NCI-H2171 treated with DMSO at 0.1 percent for 48 hours (cell line): ENCODE measurements around the gene RTKN.
A peak's percentile ranks its signal among the peaks of the same experiment; 100 is the strongest.

Source experiments
- DNase-seq: peaks from one replicate; lab custom pipeline; 2025; lab: John Stamatoyannopoulos, UW

Gene RTKN

DNA sequence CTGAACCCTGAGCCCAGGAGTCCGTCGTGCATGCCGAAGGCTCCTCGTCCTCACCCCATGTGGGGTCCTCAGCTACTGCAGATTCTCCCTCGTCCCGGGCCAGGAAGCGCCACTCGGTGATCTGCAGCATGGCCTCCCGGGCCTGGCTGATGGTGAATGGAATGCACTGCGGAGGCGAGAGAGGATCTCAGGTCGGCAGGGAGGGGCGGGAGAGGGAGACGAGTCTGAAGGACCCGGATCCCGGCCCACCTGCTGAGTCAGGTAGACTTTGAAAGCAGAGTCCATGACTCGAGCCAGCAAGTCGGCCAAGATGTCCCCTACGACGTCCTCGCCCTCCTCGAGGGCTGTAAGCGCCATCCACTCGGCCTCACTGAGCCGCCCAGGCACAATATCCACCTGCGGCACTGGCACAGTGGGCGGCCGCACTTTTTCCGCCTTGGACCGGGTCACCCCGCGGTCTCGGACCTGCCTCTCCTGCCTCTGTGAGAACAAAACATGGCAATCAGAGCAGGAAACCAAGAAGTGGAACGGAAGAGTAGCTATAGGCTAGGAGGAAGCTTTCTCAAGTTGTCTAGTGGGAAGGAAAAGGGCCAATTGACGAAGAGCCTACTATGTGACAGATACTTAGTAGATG lies 25.9 kb downstream of the RTKN start:
- DNase-seq, result no peak

DNA sequence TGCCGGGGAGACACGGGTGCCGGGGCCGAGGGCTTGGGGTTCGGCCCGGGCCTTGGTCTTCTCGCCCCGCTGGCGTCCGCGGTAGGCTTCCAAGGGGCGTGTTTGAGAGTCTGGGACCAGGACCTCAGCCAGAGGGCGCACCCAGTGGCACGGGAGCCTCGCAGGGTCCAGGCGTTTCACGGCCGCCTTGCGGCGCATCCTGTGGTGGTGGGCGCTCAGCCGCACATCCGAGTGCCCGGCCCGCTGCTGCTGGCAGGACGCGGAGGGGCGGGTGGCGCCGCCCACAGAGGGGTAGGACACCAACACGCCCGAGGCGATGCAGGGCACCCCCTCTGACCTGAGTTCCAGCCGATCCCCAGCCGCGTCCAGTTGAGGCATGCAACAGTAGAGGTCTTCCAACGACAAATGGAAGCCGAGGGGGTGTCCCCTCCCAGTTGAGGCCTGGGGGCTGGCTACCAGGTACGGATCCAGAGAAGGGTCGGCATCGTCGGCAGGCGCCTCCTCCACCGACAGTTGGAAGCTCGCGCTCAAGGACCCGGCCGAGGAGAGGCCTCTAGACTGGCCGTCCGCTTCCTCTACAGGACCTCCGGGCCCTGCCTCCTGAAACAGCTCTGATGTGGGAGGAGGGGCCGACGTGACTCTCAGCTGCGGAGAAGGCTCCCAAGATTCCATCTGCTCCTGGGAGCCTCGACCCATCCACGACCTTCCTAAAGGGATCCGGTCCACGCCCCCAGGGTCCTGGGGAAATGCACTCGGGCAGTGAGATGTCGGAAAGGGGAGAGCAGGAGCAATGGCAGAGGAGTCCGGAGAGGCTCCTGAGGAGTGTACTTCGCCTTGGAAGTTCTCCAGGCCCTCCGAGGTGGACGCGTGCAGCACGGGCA lies 26.6 kb downstream of the RTKN start:
- DNase-seq, result no peak

DNA sequence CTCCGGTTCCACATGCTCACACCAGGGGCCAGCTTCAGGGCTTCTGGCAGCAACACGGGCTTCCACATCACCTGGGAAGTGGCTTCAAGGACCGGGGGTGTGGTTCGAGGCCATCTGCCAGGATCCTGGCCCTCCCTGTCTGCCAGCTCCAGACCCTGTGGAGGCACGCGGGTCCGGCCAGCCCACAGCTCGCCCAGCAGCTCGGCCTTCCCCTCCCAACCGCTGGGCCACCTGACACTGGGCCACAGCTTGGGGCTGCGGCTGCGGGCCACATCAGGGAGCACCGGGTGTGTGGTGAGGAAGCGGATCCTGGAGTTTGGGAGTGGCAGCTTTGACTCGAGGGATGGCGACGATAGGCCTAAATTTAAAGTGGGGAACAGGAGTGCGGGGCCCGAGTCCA lies 27.3 kb downstream of the RTKN start:
- no peak for DNase-seq

DNA sequence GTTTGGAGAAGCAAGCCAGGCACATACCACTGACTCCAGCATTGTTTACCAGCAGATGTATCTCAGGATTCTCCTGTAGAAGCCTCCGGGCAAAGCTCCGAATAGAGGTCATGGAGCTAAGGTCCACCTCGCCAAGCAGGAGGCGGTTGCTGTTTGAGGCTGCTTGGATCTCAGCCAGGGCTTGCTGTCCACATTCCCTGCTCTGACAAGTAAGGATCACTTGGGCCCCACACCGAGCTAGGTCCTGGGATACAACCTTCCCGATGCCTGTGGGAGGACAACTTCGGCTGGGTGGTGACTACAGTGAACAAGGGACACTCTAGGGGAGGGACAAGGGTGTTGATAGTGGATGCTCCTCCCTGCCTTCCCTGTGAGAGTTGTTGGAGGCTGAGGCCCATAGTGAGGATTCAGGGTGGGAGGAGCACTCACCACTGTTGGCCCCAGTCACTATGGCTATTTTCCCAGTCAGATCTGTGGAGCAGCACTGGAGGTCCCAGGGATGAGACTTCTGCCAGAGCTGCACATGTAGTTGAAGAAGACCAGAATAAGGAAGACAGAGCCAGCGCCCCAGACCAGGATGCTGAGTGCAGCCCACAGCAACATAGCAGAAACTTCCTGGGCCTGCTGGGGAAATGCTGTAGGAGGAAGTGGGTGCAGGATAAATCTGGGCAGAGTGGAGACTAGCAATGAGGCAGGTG lies 28.6 kb downstream of the RTKN start:
- DNase-seq, result no peak

DNA sequence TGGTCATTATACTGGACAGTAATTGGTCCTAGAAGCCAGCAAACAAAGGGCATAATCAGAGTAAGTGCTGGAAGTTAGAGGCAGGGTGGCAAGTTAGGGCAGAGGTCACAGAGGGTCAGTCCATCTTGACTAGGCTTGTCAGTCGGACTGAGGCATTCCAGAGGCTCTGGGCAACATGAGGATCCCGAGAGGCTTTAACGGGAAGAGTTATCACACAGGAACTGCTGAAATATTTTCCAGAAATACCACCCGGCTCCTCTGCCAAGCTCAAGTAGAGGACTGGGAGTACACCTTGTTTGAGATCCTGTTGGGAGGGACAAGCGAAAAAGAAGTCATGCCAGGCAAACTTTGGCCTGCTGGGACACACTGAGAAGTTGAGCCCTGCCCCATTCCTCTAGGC lies 34.1 kb downstream of the RTKN start:
- no peak for DNase-seq

DNA sequence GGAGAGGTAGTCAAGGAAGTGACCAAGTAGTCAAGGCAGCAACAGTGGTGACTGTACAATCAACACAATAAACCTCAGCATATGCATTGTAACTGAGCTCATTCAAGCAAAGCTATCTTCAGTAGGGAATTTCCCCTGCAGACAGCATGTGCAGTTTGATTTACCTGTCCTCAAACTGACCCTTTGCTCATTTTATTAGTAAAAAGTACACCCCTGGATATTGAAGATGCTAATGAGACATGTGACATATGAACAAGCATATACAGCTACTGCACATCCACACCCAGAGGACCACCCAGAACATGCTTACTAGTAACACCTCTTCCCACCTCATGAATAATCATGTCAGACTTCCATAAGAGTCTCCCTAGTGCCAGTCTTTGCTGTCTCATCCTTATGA lies 35.7 kb downstream of the RTKN start:
- no peak for DNase-seq

DNA sequence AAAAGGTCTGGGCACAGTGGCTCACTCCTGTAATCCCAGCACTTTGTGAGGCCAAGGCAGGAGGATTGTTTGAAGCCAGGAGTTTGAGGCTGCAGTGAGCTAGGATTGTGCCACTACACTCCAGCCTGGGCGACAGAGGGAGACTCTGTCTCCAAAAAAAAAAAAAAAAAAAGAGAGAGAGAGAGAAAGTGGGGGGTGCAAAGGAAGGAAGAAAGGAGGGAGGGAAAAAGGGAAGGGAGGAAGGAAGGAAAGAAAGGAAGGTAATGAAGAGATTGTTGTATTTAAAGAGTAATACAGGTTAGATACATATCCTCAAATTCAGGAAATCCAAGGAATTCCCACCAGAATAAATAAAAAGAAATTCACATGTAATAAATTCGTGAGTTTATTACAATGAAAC lies 39.8 kb downstream of the RTKN start:
- DNase-seq, result no peak

DNA sequence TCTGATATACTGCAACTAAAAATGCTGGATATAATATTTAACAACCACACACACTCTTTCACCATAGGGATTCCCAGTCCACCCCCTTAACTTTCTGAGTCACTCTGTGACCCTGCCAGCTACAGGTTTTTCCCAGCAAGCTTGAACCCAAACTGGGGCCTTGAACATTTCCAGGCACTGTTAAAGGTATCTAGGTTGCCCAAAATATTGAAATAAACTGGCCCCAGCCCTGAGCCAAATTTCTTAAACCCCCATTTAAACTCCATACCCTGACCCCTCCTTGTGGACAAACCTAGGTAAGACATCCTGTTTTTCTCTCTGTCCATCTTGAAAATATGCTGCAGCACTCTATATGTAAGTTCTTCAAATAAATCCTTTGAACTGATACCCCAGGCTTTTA lies 42.0 kb downstream of the RTKN start:
- no peak for DNase-seq

DNA sequence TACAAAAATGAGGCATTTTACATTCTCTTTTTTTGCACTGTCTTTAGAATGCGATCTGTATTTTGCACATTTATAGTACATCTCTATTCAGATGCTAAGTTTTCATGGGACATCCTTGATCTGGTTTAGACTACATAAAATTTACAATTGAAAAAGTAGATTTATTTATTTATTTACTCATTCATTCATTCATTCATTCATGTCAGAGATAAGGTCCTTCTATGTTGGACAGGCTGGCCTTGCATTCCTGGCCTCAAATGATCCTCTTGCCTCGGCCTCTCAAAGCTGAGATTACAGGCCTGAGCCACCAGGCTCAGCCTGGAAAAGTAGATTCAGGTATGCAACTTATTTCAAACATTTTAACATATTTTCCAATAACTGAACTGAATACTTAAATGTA lies 45.6 kb downstream of the RTKN start:
- DNase-seq, result no peak

DNA sequence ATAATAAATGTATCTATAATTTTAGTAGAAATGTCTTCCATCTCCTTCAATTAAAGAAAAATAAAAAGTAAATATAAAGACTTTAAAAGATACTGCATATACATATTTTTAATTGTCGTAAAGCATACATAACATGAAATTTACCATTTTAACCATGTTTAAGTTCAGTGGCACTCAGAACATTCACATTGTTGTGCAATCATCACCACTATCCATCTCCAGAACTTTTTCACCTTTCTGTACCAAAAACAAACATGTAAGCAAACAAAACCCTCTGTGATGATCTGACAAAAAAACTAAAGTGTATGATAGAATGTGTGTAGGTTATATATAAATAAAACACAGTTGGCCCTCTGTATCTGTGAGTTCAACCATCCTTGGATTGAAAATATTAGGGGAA lies 48.2 kb downstream of the RTKN start:
- DNase-seq, result no peak

DNA sequence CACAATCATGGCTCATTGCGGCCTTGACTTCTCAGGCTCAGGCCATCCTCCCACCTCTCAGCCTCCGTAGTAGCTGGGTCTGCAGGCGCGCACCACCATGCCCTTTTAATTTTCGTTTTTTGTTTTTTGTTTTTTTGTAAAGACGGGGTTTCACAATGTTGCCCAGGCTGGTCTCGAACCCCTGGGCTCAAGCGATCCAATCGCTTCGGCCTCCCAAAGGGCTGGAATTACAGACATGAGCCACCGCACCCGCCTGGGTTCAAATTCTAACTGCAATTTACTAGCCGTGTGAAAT lies 49.3 kb downstream of the RTKN start:
- DNase-seq, result no peak

DNA sequence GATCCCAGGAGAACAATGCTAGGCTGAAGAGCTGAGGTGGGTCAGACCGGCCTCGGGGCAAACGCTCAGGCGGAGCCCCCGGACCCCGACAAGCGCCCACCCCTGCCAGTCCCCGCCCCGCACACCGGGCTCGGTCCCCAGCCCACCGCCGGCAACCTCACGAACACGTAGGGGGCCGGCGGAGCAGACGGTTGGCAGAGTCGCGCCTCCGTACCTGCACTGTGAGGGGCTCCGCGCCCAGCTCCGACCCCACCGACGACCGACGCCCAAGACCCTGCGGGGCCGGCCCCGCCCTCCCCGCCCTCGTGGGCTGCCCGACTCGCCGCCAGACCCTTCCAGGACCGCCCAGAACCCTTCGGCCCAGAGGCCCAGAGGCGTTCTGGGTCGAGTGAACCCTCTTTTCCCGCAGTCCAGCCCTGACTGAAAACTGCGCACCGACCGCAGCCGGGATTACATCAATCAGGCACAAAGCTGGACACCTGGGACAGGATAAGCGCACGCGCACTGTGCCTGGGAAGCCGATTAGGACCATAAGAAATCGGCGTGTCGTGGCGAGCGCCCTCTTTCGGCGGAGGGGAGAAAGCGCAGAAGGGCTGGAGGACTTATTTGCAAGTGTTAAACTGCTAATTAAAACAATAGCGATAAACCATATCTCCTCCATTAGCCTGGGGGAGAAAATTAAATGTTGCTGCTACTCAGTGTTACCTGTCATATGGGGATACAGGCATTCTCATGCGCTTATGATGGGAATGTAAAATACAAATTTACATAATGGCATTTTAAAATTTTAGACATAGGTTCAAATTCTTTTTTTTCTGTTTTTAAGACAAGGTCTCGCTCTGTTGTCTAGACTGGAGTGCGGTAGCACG lies 49.9 kb downstream of the RTKN start:
- DNase-seq, result peak; percentile 93

DNA sequence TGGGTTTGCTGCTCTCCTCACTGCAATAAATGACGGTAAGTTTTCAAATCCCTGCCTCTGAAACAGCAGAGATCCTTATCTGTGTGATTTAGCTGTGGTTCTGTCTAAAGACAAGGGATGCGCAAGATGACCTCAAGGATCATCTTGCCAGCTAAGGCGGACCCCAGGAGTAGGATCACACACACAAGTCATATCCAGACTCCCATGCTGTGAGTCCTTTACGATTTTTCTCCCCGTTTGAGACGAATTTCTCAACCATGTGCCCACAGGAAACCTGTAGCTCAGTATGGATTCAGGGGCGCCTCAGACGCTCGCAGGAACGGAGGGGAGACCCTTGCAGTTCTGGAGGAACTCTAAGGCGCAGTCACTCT lies 50.5 kb downstream of the RTKN start:
- DNase-seq, result peak; percentile 26

DNA sequence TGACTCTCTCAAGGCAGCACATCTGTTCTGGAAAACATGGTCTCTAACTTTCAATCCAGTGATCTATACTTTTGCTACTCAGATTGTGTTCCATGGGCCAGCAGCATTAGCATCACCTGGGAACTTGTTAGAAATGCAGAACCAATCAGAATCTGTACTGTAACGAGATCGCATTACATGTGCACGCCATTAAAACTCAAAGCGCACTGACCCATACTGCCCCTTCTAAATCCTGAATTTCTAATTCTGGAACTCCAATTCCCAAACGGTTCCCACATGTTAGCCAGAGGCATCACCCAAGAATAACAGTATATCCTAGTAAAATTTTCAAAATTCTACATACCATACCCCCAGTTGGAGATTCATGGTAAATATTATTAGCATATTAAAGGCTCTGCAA lies 51.1 kb downstream of the RTKN start:
- DNase-seq, result no peak

DNA sequence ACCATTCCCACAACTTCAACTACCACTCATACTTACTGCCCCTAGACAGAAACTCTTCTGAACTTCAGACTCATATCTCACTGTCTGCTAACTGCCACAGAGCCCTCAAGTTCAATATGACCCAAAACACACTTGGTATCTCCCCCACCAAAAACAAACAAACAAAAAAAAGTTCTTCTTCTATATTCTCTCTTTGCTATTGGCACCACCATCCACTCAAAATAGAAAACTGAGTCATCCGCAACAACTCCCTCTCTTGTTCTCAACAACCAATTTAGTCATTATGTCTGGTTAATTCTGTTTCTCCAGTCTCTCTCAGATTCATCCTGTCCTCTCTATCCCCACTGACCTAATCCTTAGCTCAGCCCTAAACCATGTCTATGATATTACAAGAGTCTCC lies 54.4 kb downstream of the RTKN start:
- no peak for DNase-seq

DNA sequence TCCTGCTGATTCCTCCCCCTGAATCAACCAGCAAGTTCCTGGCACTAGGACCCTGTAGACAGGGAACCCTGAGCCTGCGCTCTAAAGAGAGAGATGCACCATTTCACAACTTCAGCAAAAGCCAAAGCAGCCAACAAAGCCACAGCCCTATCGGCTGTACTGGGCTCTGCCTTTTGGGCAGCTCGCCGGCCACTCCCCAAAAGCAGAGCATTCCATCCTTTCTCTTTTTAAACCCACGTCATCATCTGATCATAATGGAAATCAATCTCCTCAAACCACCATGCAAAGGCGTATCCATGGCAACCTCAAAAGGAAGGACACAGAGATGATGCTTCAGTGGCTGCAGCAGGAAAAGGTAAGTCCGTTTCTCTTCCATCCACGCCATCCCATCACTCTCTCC lies 56.3 kb downstream of the RTKN start:
- DNase-seq, result no peak

DNA sequence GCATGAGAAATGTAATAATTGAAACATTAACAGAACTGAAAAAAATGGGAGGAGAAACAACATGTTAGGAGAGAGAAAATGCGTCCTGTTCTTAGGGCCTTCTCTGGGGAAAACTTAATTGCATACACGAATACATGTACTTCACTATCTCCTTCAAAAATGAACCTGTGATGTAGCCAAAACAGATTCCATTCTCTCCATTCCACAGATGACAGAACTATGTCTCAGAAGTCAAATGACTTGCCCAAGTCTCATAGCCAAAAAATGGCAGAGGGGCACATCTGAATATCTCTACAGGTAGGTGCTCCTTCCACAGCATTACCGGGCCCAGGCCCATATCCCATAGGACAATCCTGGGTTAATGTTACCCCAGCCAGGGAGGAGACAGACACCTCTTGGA lies 57.7 kb downstream of the RTKN start:
- no peak for DNase-seq

DNA sequence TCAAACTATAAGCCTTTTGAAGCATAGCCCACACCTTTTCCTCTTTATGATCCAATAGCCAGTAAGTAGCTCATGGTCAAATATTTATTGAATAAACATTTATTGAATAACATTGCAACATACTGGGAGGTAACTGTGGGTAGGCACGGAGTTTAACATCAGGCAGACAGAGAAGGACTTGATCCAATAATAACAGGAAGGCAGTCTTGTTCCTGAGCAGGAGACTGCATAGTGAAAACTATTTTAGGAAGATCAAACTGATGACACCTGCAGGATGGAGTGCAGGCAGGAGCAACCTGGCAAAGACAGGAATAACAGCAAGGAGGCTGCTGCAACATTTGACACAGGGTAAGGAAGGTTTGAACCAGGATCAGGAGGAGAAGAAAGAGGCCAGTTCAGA lies 58.5 kb downstream of the RTKN start:
- no peak for DNase-seq

DNA sequence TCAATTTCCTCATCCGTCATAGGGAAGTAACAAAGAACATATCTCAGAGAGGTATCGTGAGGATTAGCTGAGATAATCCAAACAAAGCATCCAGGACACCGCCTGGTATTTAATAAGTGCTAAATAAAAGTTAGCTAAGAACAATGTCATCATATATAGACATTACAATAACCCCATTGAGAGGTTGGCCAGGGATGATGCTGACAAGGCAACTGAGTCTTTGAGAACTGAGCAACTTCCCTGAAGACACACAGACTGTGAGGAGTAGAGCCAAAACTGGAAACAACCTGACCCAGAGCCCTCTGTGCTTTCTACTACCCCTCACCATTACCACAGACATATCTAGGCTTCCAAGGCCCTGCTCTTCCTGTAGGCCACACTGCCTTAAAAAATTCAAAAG lies 60.0 kb downstream of the RTKN start:
- DNase-seq, result no peak

DNA sequence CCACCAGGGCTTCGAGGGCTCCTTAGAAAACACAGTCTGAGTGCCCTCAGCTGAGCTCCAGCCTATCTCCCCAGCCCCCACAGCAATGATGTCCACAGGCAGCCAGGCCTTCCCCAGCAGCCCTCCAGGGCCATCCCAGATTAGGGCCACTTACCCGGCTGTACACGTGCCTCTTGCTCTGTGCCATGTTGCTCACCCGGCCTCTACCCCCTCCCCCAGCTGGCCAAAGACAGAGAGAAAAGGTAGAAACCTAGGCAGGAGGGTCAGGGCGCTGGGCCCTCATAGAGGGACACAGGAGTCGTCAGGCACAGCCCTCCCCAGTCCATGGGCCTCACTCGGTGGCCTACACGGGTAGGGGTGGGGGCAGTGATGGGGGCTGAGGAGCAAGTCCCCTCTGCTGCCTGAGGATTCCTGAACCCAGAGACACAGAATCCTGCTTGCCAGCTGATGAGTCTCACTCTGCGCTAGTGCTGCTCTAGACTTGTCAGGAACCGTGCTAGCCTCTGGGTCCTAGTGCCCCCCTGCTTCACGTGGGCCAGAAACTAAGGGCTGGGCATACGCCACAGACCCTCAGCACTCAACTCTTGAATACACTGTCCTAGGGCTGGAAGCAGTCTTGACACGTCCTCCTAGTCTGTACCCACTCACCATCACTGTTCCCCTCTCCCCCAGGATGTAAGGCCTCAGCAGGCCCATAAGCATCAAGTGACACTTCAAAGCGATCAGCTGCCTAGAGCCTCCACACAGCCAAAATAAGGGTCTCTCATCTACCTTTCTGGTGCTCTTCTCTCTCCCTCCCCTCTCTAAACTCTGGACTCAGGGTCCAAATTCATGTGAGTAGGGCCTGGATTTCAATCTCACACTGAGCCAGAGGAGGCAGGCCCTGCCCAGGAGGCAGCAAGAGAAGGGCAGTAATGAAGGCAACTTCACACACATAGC lies 61.6 kb downstream of the RTKN start, which contains the start of gene DCTN1:
DCTN1 (minus strand) TSS at position 461 of the 939 bp plus-strand sequence; CDS start at position 187, 274 bp downstream.
- no peak for DNase-seq

DNA sequence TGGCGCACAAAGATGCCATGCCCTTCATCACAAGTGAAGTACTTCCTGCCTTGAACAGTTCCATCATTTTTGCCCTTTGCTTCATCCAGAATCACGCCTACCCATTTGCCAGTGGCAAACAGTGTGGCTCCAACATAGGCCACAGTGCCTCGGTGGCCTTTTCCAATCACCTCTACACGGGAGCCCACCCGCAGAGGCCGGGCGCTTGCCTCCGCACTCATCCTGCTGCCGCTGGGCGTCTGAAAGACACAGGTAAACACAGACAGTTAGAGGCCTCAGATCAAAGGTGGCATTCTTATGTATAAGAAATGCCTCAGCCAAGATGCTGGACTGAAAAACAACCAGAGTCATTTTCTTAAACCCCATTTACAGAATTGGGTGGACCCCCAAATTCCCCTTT lies 63.7 kb downstream of the RTKN start:
- no peak for DNase-seq
